ENCODE results near the gene DNAH10.

DNAH10 gene

GRCh38 chr12:123761841-123762714 is at the start of gene DNAH10:
Gene DNAH10, plus strand, starts transcription at chr12:123762301. Its CDS starts 36 bp downstream, at chr12:123762337.
- DNase-seq = peak in 1 of 51 donors; percentile 4

GRCh38 chr12:123712780-123713319 is 49.3 kb upstream of the DNAH10 start:
- DNase-seq = peak in 1 of 51 donors; percentile 8

GRCh38 chr12:123713398-123713797 is 48.7 kb upstream of the DNAH10 start:
- DNase-seq = peak in 2 of 51 donors; percentile 6 to 18

GRCh38 chr12:123713823-123714585 is 48.1 kb upstream of the DNAH10 start:
- DNase-seq = no peak

- no peak for DNase-seq
These were observed 46.9 kb upstream of the DNAH10 start for GRCh38 chr12:123715195-123715594.

GRCh38 chr12:123717350-123717749 is 44.8 kb upstream of the DNAH10 start:
- no peak for DNase-seq

- no peak for DNase-seq
These were observed 41.8 kb upstream of the DNAH10 start for GRCh38 chr12:123720141-123720814.

- no peak for DNase-seq
These were observed 40.9 kb upstream of the DNAH10 start for GRCh38 chr12:123721245-123721644.

- no peak for DNase-seq
These were observed 39.1 kb upstream of the DNAH10 start for GRCh38 chr12:123723011-123723410.

- DNase-seq = no peak
These were observed 38.3 kb upstream of the DNAH10 start for GRCh38 chr12:123723765-123724164.

GRCh38 chr12:123726244-123726643 is 35.9 kb upstream of the DNAH10 start:
- no peak for DNase-seq

- DNase-seq = no peak
These were observed 35.1 kb upstream of the DNAH10 start for GRCh38 chr12:123726962-123727361.

GRCh38 chr12:123727878-123728277 is 34.2 kb upstream of the DNAH10 start:
- DNase-seq = no peak

GRCh38 chr12:123731596-123731995 is 30.5 kb upstream of the DNAH10 start:
- DNase-seq = no peak

GRCh38 chr12:123732251-123732650 is 29.9 kb upstream of the DNAH10 start:
- DNase-seq = no peak

GRCh38 chr12:123733229-123733628 is 28.9 kb upstream of the DNAH10 start:
- no peak for DNase-seq

- DNase-seq = no peak
These were observed 27.8 kb upstream of the DNAH10 start for GRCh38 chr12:123734268-123734667.

- no peak for DNase-seq
These were observed 20.0 kb upstream of the DNAH10 start for GRCh38 chr12:123741937-123742572.

GRCh38 chr12:123743002-123743401 is 19.1 kb upstream of the DNAH10 start:
- no peak for DNase-seq

- peak in 1 of 51 donors; percentile 14 for DNase-seq
These were observed 17.3 kb upstream of the DNAH10 start for GRCh38 chr12:123744836-123745235.

- no peak for DNase-seq
These were observed 14.8 kb upstream of the DNAH10 start for GRCh38 chr12:123747309-123747708.

All from hypothalamus (tissue), 51 donors.